HT-29 (cell line): ENCODE measurements around the gene ATP6V1B1. TPM values are rescaled to one million over a fixed set of nuclear protein-coding genes. Genes with fewer than 3 reads are reported as not detected.
"Not testable (repeated sequence)": the region's sequence is repeated elsewhere in the genome, so short reads cannot be mapped to it uniquely, and the experiment has no call there.

ENCODE experiments used
- DNase-seq: peaks from one replicate; pipeline ENCODE4 v3.0.0-alpha.2; 2015; ENCODE audit warnings: low spot score
- total RNA-seq: library from RNA; depleted of rRNA; stranded (reverse); fragments of >200 nt; shearing (Covaris generic); gene quantifications from 2 replicates; pipeline ENCODE4 v1.2.3, GENCODE V29; 2014

The ATP6V1B1 gene
- total RNA-seq, 1 experiment from 2014 or later, result 43.9 TPM

- no peak for DNase-seq
Observed at GRCh38 chr2:70988151-70988550, 52.5 kb downstream of the ATP6V1B1 start.

DNA sequence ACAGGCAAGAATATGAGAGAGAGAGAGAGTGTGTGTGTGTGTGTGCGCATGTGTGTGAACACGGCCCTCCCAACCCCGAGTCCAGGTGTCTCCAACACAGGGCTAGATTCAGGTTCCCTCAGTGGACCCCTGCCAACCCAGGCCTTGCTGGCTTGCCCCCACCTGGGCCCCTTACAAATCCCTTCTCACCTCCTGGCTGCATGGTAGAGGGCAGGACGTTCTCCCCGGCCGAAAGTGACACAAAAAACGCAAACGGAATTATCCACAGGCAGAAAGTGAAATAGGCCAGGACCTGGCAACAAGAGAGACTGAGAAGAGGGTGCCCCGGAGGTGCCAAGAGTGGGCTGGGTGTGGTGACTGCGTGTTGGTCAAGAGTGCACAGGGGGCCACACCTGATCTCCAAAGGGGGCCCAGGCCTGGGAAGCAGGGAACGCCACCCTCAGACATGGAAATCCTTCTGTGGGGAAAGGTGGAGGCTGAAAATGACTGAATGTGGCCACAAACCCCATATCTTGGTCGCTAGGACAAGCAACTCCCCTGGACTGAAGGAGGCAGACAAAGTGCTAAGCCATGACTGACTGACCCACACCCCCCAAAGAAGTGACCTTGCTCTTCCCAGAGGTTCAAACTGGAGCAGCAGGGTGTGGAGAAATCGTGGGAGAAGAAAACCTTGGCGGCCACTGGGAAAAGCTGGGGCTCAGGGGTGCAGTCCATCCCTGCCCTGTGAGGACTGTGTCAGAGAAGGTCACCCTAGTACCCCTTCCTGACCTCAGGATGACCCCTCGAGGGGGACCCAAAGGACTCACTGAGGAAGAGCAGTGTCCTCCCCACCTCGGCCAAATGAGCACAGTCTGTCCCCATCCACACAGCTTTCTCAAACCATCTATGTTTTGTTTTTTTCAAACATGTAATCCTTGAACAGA is 53.3 kb downstream of the ATP6V1B1 start:
- DNase-seq, result no peak

GRCh38 chr2:70990216-70990615 is 54.5 kb downstream of the ATP6V1B1 start:
- DNase-seq, result no peak

DNA sequence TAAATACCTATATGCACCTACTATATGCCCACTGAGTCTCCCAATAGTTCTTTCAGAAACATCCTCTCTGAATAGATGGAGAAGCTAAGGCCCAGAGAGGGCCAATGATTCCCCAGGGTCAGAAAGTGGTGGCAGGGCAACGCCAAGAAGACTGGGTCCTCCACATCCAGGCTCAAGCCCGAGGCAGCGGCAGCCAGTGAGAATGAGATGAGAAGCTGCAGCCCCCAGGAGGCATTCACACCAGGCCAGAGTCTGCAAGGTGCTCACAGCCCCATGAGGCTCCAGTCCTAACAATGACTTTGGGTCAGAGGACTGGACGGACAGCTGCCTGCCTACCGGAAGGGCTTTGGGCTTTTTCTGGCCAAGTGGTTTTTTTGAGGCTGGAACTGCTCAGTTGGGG is 55.4 kb downstream of the ATP6V1B1 start:
- no peak for DNase-seq

- DNase-seq, result no peak
Observed at GRCh38 chr2:70991742-70992141, 56.0 kb downstream of the ATP6V1B1 start.

DNA sequence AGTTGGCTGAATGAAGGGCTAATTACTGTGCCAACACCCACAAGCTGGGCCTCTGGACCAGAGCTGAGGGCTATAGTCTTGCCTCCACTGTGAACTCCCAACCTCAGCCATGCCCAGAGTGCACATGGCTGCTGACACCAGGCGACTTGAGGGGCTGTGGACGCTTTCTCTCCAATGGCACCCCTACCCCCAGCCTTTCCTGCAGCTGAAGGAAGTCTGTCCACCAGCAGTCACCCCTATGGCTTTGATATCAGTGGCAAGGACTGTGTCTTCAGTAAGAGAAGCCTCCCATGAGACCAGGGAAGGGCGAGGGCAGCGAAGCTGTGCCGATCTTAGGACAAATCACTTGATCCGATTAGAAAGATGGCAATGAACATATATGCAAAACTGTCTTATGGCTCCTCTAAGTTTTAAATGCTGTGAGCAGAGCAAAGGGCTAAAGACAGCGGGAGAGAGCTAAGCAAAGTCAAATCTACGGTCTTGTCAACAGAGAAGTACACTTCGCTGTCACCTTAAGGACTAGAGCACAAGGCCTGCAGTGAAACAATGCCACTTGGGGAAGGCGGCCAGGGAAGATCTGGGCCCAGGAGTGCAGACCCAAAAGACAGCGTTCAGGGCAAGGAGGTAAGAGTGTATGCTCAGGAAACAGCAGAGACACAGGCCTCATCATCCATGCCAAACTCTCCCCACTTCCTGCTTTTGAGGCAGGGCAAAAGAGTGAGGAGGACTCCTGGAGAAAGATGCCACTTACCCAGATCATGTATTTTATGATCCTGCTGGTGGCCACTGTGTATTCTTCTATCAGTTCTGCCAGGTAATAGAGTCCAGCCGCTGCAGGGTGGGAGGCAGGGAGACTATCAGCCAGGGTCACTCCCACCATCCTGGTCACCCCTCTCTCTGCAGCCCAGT is 57.5 kb downstream of the ATP6V1B1 start:
- DNase-seq, result no peak

DNA sequence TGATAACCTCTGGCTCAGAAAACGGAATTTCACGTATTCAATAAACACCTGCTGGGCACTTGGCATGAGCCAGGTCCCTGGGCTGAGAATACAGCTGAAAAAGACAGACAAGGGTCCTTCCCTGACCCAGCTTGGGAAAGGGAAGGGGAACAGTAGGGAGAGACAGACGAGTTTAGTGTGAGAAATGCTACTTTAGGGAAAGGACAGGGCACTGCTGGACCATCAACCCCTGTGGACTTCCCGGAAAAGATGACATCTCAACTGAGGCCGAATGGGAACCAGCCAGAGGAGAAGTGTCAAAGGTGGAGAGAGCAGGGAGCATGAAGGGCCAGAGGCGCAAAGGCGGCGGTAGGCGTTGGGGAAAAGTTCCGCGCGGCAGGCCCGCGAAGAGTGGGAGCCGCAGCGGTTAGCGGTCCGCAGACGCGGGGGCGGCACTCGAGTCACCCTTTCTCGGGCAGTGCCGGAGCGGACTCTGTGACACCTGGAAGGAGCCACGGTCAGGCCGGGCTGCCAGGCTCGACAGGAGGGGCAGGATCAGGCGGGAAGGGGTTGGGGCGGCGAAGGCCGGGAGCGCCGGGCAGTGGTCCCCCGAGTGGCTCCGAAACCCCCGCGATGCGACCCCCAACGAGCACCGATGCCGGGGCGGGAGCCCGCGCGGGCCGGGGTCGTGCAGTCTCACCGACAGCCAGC is 58.5 kb downstream of the ATP6V1B1 start:
- peak; percentile 33 for DNase-seq

GRCh38 chr2:70994699-70995425 is 59.2 kb downstream of the ATP6V1B1 start, which contains the start of gene TEX261:
Gene TEX261 (minus strand): TSS chr2:70994873. CDS start chr2:70994757, 116 bp downstream.
- DNase-seq, result peak; percentile 90

DNA sequence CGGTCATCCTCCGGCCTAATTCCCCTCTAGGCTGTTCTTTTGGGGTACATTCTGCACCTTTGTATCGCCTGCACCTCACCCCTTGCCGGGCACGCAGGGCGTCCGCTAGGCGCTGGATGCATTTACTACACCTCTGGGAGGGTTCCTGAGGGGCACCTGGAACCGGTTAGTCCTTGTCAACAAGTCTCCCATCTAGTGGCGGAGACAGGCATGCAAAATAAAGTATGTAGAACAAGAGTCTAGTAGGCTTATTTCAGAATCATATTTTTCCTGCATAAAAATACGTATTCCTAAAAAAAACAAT is 59.7 kb downstream of the ATP6V1B1 start:
- peak; percentile 65 for DNase-seq

- not testable (repeated sequence) for DNase-seq
Observed at GRCh38 chr2:70998885-70999284, 63.2 kb downstream of the ATP6V1B1 start.

DNA sequence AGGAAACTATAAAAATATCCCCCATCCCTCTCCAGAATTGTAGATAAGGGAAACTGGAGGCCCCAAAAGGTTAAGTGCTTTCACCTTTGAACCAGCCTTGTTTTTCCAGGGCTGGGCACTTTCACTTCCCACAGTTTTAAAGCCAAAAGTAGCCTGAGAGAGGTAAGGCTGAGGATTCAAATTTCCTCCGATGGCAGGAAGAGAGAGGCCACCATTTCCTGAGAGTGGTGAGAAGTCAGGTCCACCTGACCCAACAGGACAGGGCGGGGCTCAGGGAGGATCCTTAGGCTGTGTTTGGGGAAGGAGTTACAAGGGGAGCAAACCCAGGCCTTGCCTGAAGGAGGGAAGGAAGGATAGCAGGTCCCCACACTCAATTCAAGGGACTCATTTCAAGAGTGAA is 63.7 kb downstream of the ATP6V1B1 start:
- no peak for DNase-seq

- DNase-seq, result not testable (repeated sequence)
Observed at GRCh38 chr2:70999931-71000330, 64.2 kb downstream of the ATP6V1B1 start.

DNA sequence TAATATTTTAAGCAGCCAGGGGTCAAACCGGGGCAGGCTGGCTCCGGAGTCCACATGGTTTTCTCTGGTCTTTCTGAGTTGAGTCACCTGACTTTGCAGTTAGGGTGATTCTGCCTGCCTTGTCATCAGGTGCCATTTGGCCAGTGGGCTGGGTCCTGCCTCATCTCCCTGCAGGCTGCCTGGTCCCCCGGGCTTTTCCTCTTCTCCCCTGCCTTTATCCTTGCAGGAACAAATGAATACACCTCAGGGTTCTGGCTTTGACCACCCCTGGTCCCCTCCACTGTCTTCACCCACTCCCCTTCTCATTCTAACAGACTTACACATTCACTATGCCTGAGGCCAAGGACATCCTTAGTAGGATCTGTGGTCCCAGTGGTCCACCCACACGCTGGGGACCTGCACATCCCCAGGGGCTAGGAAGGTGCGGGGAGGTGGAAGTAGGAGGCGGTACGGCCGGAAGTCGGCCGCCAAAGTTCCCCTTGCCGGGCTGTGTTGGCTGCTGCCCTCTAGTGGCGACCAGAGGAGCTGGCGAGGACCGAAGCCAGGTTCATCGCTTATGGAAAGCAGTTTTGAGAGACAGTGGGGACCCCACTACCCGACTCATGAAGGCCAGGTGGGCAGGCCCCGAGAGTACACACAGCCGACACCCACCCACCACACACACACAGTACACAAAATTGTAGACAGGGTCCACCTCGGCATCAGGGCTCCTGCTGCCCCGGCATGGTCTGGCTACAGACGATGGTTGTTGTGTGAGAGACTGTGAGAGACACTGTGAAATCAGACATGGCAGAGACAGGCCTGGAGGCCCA is 65.3 kb downstream of the ATP6V1B1 start:
- peak; percentile 77 for DNase-seq

DNA sequence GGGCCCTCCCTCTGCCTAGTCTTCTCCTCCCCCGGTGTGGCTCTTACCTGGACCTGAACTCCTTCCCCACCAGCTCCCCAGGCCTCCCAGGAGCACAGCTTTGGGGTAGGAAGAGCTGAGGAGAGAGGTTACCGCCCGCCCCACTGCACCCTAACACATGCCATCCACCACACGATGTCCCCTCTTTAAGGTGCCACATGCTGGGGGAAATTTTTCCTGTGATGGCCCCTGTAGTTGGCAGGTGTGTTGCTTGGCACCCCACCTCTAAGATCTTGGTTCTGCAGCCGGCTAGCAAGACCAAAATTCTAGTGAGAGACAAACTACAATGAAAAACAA is 65.9 kb downstream of the ATP6V1B1 start:
- no peak for DNase-seq

- peak; percentile 14 for DNase-seq
Observed at GRCh38 chr2:71001981-71002570, 66.4 kb downstream of the ATP6V1B1 start.

- DNase-seq, result no peak
Observed at GRCh38 chr2:71003396-71003795, 67.7 kb downstream of the ATP6V1B1 start.

- DNase-seq, result no peak
Observed at GRCh38 chr2:71003966-71004755, 68.5 kb downstream of the ATP6V1B1 start.

GRCh38 chr2:71004857-71005256 is 69.2 kb downstream of the ATP6V1B1 start:
- no peak for DNase-seq
